RKO (cell line): Measurements from ENCODE around the gene RBM24.

ENCODE experiments used
- DNase-seq: peaks from one replicate; pipeline ENCODE4 v3.0.0-alpha.2; 2016; ENCODE audit warnings: low spot score

The RBM24 gene

GRCh38 chr6:17281100-17281496 is at the start of gene RBM24:
Gene RBM24 (plus strand): TSS chr6:17281361. CDS start chr6:17281582, 221 bp downstream.
- DNase-seq = no peak

GRCh38 chr6:17233531-17233930 is 47.6 kb upstream of the RBM24 start:
- DNase-seq = peak; percentile 66

- DNase-seq = no peak
Measured at GRCh38 chr6:17237246-17237645, 43.9 kb upstream of the RBM24 start.

GRCh38 chr6:17239260-17239659 is 41.9 kb upstream of the RBM24 start:
- DNase-seq = no peak

GRCh38 chr6:17240803-17241500 is 40.2 kb upstream of the RBM24 start:
- DNase-seq = no peak

GRCh38 chr6:17242087-17242486 is 39.1 kb upstream of the RBM24 start:
- DNase-seq = no peak

- no peak for DNase-seq
Measured at GRCh38 chr6:17250237-17250636, 30.9 kb upstream of the RBM24 start.

GRCh38 chr6:17251953-17252352 is 29.2 kb upstream of the RBM24 start:
- no peak for DNase-seq

GRCh38 chr6:17258749-17259148 is 22.4 kb upstream of the RBM24 start:
- no peak for DNase-seq

- DNase-seq = no peak
Measured at GRCh38 chr6:17265570-17265969, 15.6 kb upstream of the RBM24 start.

- no peak for DNase-seq
Measured at GRCh38 chr6:17267566-17267965, 13.6 kb upstream of the RBM24 start.

GRCh38 chr6:17268114-17268513 is 13.0 kb upstream of the RBM24 start:
- no peak for DNase-seq

- no peak for DNase-seq
Measured at GRCh38 chr6:17269840-17270239, 11.3 kb upstream of the RBM24 start.

- no peak for DNase-seq
Measured at GRCh38 chr6:17271628-17272027, 9.5 kb upstream of the RBM24 start.

- DNase-seq = no peak
Measured at GRCh38 chr6:17276766-17277165, 4.4 kb upstream of the RBM24 start.

GRCh38 chr6:17277256-17277655 is 3.9 kb upstream of the RBM24 start:
- no peak for DNase-seq

- DNase-seq = peak; percentile 23
Measured at GRCh38 chr6:17278289-17279063, 2.7 kb upstream of the RBM24 start.

GRCh38 chr6:17280138-17280537 is 1.0 kb upstream of the RBM24 start:
- no peak for DNase-seq

GRCh38 chr6:17280552-17281090 is 540 bp upstream of the RBM24 start:
- DNase-seq = no peak

- no peak for DNase-seq
Measured at GRCh38 chr6:17281497-17282481, 628 bp downstream of the RBM24 start.

- DNase-seq = no peak
Measured at GRCh38 chr6:17283074-17283473, 1.9 kb downstream of the RBM24 start.

GRCh38 chr6:17289630-17290061 is 8.5 kb downstream of the RBM24 start:
- DNase-seq = no peak
